K562 (cell line): ENCODE data around the gene USP10. TPM values are rescaled to one million over a fixed set of nuclear protein-coding genes. Genes with fewer than 3 reads are reported as not detected.

Source experiments
- ATF7 ChIP-seq: fragments of 450-650 bp; IDR thresholded peaks from 2 replicates; pipeline ENCODE4 v1.7.1; 2014; ENCODE audit warnings: mild to moderate bottlenecking, moderate library complexity
- CHCHD3 ChIP-seq: fragments of 250-450 bp; sonication (Bioruptor Pico); IDR thresholded peaks from 2 replicates; pipeline ENCODE4 v2.1.2; 2022; ENCODE audit warnings: mild to moderate bottlenecking
- CSDE1 ChIP-seq, 2 experiments: fragments of 450-650 bp; IDR thresholded peaks; 2 replicates each; pipeline ENCODE4 v1.6.1; 2016; ENCODE audit warnings: mild to moderate bottlenecking in 1 of 2
- DDX20 ChIP-seq: fragments of 450-650 bp; IDR thresholded peaks from 2 replicates; pipeline ENCODE4 v1.6.1; 2016; ENCODE audit warnings: missing genetic modification characterization, low read depth, mild to moderate bottlenecking, missing compliant biosample characterization, moderate library complexity
- ETS2 ChIP-seq: IDR thresholded peaks from 2 replicates; pipeline ENCODE4 v1.6.1; 2016; ENCODE audit warnings: borderline replicate concordance, missing genetic modification characterization, mild to moderate bottlenecking, moderate library complexity, missing compliant biosample characterization; ENCODE audit not compliant: poor library complexity, severe bottlenecking
- KLF16 ChIP-seq: IDR thresholded peaks from 2 replicates; pipeline ENCODE4 v1.6.1; 2016; ENCODE audit warnings: antibody characterized with exemption
- LCOR ChIP-seq: sonication (generic); formaldehyde crosslinking; IDR thresholded peaks from 2 replicates; pipeline ENCODE4 v1.8.0; 2022; ENCODE audit warnings: mild to moderate bottlenecking, missing genetic modification reagents
- MCM5 ChIP-seq: fragments of 450-650 bp; IDR thresholded peaks from 2 replicates; pipeline ENCODE4 v1.6.1; 2016; ENCODE audit warnings: low read depth
- MYBL2 ChIP-seq, 2 experiments: fragments of 450-650 bp in 1 of 2; sonication (generic) in 1 of 2; formaldehyde crosslinking in 1 of 2; IDR thresholded peaks; 2 replicates each; pipeline versions ENCODE4 v1.6.1 to v1.8.1; 2017 to 2022; ENCODE audit warnings: borderline replicate concordance in 1 of 2, inconsistent platforms in 1 of 2, low read depth in 1 of 2, mild to moderate bottlenecking in 1 of 2, missing genetic modification reagents in 1 of 2, moderate library complexity in 1 of 2
- PHB2 ChIP-seq: fragments of 450-650 bp; IDR thresholded peaks from 2 replicates; pipeline ENCODE4 v1.6.1; 2017; ENCODE audit warnings: low read depth
- RBM25 ChIP-seq: fragments of 200-400 bp; formaldehyde crosslinking; IDR thresholded peaks from 2 replicates; pipeline ENCODE4 v1.6.1; 2018; ENCODE audit warnings: low read length, low read depth, moderate library complexity; ENCODE audit not compliant: severe bottlenecking
- ZBTB17 ChIP-seq: fragments of 450-650 bp; formaldehyde crosslinking; IDR thresholded peaks from 2 replicates; pipeline ENCODE4 v1.4.0; 2020; ENCODE audit warnings: mild to moderate bottlenecking
- ZNF41 ChIP-seq: fragments of 250-450 bp; sonication (Bioruptor Pico); conservative IDR thresholded peaks from 2 replicates; pipeline ENCODE4 v1.4.0; 2020; ENCODE audit warnings: mild to moderate bottlenecking
- ZNF780A ChIP-seq: fragments of 250-450 bp; sonication (Bioruptor Pico); IDR thresholded peaks from 2 replicates; pipeline ENCODE4 v1.5.0; 2021; ENCODE audit warnings: mild to moderate bottlenecking
- polyA plus RNA-seq, 8 experiments: library from polyadenylated mRNA; depleted of rRNA in 4 of 8; stranded (reverse) in 5 of 8; unstranded in 3 of 8; fragments of >200 nt; fragmentation: Nextera tagmentation in 2 of 8; fragmentation: Illumina TruSeq in 1 of 8; extraction: Ambion mirVana in 2 of 8; extraction: Trizol in 1 of 8; gene quantifications; 2 replicates each; pipeline versions ENCODE4 v1.2.1 to v1.2.3, GENCODE V29; 2011 to 2014; ENCODE audit warnings: inconsistent platforms in 1 of 8, missing spikeins in 1 of 8
- total RNA-seq, 7 experiments: library from RNA; depleted of rRNA in 6 of 7; stranded (reverse); fragments of >200 nt in 6 of 7; fragmentation: Illumina TruSeq in 2 of 7; extraction: Trizol in 2 of 7; gene quantifications; 2 replicates each; pipeline versions ENCODE4 v1.2.1 to v1.2.3, GENCODE V29; 2011 to 2021; ENCODE audit warnings: low replicate concordance in 1 of 7
- TF ChIP-seq, protein P1 (sequence below), 2 experiments: fragments of 450-650 bp; IDR thresholded peaks; 2 replicates each; pipeline ENCODE4 v1.6.1; 2018; ENCODE audit warnings: mild to moderate bottlenecking in 2 of 2, low read depth in 1 of 2; ENCODE audit not compliant: partially characterized antibody in 2 of 2
- TF ChIP-seq, protein P2 (sequence below), 2 experiments: fragments of 250-450 bp in 1 of 2; fragments of 450-650 bp in 1 of 2; sonication (Bioruptor Pico) in 1 of 2; IDR thresholded peaks; 2 replicates each; pipeline versions ENCODE4 v1.6.1 to v1.8.0; 2016 to 2021; ENCODE audit warnings: mild to moderate bottlenecking in 2 of 2, moderate library complexity in 2 of 2, missing compliant biosample characterization in 1 of 2, missing genetic modification characterization in 1 of 2
- TF ChIP-seq, protein P3 (sequence below): sonication (generic); formaldehyde crosslinking; IDR thresholded peaks from 2 replicates; pipeline ENCODE4 v1.8.0; 2022; ENCODE audit warnings: mild to moderate bottlenecking, missing genetic modification reagents
- TF ChIP-seq, protein P4 (sequence below): fragments of 250-450 bp; sonication (Bioruptor Pico); IDR thresholded peaks from 2 replicates; pipeline ENCODE4 v1.5.0; 2020; ENCODE audit warnings: mild to moderate bottlenecking
- TF ChIP-seq, protein P5 (sequence below): fragments of 250-450 bp; sonication (Bioruptor Pico); IDR thresholded peaks from 2 replicates; pipeline ENCODE4 v1.8.0; 2021; ENCODE audit warnings: moderate library complexity, mild to moderate bottlenecking, inconsistent platforms

USP10 gene
- total and polyA plus RNA-seq, 9 of the 15 experiments (the other 6 are each of a cell fraction or from before 2014, with no cell fraction given), result 61.7 to 197 (median 116) TPM

DNA sequence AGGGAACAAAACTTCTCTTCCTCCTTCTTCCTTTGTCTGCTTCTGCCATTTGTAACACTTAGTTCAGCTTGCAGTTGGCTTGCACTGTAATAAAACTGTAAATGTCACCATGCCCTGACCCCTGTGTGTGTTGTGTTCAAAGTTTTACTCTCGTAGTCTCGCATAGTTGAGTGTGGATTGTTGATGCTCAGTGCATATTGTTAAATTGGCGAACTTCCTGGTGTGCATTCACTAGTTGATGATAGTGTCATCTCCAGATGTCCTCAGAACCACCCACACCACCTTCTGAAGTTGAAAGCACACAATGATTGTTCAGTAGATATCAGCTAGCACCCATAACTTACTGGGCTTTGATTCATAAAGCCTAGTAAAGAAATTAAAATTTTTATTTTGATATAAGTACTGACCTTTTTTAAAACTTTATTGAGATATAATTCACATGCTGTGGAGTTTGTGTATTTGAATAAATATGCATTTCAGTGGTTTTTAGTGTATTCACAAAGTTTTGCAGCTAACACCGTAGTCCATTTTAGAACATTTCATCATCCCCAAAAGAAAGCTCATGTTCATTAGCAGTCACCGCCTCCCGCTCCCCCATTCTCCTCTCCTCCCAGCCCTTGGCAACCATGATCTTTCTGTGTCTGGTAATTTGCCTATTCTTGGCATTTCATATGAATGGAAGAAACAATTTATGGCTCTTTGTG, 25.0 kb downstream of the USP10 start (continued):
- TF ChIP-seq, protein P1, sequence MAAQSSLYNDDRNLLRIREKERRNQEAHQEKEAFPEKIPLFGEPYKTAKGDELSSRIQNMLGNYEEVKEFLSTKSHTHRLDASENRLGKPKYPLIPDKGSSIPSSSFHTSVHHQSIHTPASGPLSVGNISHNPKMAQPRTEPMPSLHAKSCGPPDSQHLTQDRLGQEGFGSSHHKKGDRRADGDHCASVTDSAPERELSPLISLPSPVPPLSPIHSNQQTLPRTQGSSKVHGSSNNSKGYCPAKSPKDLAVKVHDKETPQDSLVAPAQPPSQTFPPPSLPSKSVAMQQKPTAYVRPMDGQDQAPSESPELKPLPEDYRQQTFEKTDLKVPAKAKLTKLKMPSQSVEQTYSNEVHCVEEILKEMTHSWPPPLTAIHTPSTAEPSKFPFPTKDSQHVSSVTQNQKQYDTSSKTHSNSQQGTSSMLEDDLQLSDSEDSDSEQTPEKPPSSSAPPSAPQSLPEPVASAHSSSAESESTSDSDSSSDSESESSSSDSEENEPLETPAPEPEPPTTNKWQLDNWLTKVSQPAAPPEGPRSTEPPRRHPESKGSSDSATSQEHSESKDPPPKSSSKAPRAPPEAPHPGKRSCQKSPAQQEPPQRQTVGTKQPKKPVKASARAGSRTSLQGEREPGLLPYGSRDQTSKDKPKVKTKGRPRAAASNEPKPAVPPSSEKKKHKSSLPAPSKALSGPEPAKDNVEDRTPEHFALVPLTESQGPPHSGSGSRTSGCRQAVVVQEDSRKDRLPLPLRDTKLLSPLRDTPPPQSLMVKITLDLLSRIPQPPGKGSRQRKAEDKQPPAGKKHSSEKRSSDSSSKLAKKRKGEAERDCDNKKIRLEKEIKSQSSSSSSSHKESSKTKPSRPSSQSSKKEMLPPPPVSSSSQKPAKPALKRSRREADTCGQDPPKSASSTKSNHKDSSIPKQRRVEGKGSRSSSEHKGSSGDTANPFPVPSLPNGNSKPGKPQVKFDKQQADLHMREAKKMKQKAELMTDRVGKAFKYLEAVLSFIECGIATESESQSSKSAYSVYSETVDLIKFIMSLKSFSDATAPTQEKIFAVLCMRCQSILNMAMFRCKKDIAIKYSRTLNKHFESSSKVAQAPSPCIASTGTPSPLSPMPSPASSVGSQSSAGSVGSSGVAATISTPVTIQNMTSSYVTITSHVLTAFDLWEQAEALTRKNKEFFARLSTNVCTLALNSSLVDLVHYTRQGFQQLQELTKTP (IDR thresholded peaks at IDR 0.05; ENCODE audit: low read depth in 1 of 2, partially characterized antibody in 2 of 2), result no peak
- TF ChIP-seq, protein P2, sequence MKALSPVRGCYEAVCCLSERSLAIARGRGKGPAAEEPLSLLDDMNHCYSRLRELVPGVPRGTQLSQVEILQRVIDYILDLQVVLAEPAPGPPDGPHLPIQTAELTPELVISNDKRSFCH (CRISPR knock-in tag; IDR thresholded peaks at IDR 0.05), result no peak
- TF ChIP-seq, protein P2 (tag; IDR thresholded peaks at IDR 0.05), result 0 out of 2 replicates have a peak, but pooled peaks have one; percentile 27
- TF ChIP-seq RBM25, result no peak
- TF ChIP-seq ZBTB17 (CRISPR knock-in tag), result no peak
- TF ChIP-seq LCOR (CRISPR knock-in tag), result no peak
- no peak for TF ChIP-seq KLF16
- no peak for TF ChIP-seq CSDE1 (IDR thresholded peaks at IDR 0.05)
- TF ChIP-seq ZNF780A (CRISPR knock-in tag), result no peak
- TF ChIP-seq MYBL2 (IDR thresholded peaks at IDR 0.05; ENCODE audit: low read depth), result no peak
- no peak for TF ChIP-seq MYBL2 (CRISPR knock-in tag; IDR thresholded peaks at IDR 0.05; ENCODE audit: borderline replicate concordance)
- no peak for TF ChIP-seq ETS2 (tag)
- no peak; the same call in 1 of the 2 replicates for TF ChIP-seq DDX20 (tag)
- TF ChIP-seq, protein P3, sequence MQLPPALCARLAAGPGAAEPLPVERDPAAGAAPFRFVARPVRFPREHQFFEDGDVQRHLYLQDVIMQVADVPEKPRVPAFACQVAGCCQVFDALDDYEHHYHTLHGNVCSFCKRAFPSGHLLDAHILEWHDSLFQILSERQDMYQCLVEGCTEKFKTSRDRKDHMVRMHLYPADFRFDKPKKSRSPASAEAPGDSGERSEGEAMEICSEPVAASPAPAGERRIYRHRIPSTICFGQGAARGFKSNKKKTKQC, result no peak
- no peak for TF ChIP-seq ZNF41 (CRISPR knock-in tag)
- TF ChIP-seq CHCHD3 (CRISPR knock-in tag), result no peak
- no peak for TF ChIP-seq PHB2
- TF ChIP-seq, protein P4, sequence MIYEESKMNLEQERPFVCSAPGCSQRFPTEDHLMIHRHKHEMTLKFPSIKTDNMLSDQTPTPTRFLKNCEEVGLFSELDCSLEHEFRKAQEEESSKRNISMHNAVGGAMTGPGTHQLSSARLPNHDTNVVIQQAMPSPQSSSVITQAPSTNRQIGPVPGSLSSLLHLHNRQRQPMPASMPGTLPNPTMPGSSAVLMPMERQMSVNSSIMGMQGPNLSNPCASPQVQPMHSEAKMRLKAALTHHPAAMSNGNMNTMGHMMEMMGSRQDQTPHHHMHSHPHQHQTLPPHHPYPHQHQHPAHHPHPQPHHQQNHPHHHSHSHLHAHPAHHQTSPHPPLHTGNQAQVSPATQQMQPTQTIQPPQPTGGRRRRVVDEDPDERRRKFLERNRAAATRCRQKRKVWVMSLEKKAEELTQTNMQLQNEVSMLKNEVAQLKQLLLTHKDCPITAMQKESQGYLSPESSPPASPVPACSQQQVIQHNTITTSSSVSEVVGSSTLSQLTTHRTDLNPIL (CRISPR knock-in tag), result no peak
- TF ChIP-seq MCM5, result no peak
- TF ChIP-seq, protein P5, sequence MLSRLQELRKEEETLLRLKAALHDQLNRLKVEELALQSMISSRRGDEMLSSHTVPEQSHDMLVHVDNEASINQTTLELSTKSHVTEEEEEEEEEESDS (CRISPR knock-in tag), result no peak
- TF ChIP-seq ATF7, result peak; percentile 45
